CD4-positive, alpha-beta T cell treated with Interleukin-1 beta for 1 hour (primary cell): ENCODE results near the gene KIFC3.
"Not testable (repeated sequence)": the region's sequence is repeated elsewhere in the genome, so short reads cannot be mapped to it uniquely, and the experiment has no call there.

ENCODE experiments used
- DNase-seq, 2 donors: peaks; one replicate each; pipeline ENCODE4 v3.0.0-alpha.2; 2020 to 2022

The KIFC3 gene, protein sequence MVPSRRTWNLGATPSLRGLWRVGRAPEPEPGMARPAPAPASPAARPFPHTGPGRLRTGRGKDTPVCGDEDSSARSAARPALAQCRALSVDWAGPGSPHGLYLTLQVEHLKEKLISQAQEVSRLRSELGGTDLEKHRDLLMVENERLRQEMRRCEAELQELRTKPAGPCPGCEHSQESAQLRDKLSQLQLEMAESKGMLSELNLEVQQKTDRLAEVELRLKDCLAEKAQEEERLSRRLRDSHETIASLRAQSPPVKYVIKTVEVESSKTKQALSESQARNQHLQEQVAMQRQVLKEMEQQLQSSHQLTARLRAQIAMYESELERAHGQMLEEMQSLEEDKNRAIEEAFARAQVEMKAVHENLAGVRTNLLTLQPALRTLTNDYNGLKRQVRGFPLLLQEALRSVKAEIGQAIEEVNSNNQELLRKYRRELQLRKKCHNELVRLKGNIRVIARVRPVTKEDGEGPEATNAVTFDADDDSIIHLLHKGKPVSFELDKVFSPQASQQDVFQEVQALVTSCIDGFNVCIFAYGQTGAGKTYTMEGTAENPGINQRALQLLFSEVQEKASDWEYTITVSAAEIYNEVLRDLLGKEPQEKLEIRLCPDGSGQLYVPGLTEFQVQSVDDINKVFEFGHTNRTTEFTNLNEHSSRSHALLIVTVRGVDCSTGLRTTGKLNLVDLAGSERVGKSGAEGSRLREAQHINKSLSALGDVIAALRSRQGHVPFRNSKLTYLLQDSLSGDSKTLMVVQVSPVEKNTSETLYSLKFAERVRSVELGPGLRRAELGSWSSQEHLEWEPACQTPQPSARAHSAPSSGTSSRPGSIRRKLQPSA

DNA sequence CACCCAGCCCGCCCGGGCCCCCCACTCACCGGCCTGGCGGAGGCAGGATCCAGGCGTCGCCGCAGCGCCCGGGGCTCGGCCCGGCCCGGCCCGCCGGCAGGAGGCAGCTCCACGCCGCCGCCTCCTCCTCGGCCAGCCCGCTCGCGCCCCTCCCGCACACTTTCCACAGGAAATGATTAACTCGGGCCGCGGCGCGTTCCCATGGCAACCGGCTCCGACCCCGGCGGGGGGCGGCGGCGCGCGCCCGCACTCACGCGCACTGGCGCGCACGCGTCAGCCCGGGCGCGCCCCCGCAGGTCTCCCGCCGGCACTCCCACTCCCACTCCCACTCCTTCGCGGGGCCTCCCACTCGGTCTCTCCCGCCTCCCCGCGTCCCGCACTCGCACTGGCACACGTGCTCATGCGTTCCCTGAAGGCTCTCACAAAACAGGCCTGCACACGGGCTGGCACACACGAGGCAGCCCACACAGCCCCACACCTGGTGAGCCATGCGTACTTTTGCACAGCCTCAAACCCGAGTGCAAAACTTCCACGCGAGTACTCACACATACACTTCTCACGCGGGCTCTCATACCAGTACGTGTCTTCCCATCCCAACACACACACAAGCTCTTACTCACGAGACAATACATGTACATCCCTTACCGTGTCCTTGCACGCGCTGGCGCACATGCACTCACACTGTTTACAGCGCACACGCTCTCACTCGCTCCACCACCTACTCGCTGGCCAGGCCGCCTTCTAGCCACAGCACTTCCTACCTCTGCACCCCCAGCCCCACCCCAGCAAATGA lies at the start of gene KIFC3:
Gene KIFC3 (minus strand): TSS at position 151 of the 793 bp plus-strand sequence. CDS start 4,248 bp downstream, outside the sequence.
- peak; percentile 75 to 78 for DNase-seq

DNA sequence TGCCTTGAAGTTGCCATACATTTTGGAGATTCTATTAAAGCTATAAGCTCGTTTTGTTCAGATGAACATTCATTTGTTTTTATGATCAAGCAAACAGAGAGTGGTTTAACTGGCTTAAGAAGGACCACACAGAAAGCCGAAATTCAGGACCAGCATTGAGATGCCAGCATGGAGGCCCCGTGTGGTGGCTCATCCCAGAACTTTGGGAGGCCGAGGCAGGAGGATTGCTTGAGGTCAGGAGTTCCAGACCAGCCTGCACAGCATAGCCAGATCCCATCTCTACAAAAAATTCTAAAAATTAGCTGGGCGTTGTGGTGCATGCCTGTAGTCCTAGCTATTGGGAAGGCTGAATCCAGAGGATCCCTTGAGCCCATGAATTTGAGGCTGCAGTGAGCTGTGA lies 45.9 kb upstream of the KIFC3 start:
- no peak for DNase-seq

DNA sequence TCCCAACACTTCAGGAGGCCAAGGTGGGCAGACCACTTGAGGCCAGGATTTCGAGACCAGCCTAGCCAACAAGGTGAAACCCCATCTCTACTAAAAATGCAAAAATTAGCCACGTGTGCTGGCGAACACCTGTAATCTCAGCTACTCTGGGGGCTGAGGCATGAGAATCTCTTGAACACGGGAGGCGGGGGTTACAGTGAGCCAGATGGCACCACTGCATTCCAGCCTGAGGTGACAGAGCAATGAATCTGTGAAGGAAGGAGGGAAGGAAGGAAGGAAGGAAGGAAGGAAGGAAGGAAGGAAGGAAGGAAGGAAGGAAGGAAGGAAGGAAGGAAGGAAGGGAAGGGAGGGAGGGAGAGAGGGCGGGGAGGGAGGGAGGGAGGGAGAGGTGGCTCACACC lies 44.6 kb upstream of the KIFC3 start:
- DNase-seq, result not testable (repeated sequence)

DNA sequence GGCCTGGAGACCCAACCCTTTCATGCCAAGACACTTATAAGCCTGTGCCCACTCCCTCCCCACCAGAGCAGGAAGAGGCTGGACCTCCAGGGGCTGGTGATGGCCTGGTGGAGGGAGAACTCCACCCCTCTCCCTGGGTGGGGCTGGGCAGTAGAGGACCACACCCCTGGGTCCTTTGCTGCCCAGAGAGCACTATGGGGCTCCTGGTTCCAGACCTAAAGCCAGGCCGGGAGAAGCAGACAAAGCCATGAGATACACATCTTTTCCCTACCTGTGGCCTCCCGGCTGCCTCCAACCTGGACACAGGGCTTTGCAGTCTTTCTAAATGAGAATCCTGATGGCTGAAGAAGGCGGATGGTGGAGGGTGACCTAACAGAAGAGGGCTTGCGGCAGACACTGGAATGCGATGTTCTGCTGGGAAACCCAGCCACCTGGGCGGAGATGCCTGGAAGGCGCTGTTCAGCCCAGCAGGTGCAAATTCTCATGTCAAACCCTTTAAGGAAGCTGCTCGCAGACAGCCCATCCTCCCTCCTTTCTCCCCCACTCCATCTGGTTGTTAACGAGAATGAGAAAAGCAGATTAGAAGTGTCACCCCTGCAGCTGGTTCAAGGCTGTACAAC lies 43.9 kb upstream of the KIFC3 start:
- no peak for DNase-seq

DNA sequence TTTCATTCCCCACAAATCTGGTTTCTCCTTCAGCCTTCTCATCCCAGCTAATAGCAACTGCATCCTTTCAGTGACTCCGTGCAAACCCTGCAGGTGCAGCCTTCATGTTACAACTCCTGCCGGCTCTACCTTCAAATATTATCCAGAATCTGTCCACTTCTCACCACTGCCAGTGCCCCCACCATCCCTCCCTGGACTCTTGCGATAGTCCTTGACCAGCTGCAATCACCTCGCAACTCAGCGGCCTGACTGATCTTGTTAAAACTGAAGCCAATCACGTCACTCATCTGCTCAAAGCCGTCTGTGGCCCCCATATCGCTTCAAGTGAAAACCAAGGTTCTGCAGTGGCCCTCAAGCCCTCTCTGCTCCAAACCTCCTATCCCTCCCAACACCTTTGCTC lies 42.8 kb upstream of the KIFC3 start:
- DNase-seq, result no peak

DNA sequence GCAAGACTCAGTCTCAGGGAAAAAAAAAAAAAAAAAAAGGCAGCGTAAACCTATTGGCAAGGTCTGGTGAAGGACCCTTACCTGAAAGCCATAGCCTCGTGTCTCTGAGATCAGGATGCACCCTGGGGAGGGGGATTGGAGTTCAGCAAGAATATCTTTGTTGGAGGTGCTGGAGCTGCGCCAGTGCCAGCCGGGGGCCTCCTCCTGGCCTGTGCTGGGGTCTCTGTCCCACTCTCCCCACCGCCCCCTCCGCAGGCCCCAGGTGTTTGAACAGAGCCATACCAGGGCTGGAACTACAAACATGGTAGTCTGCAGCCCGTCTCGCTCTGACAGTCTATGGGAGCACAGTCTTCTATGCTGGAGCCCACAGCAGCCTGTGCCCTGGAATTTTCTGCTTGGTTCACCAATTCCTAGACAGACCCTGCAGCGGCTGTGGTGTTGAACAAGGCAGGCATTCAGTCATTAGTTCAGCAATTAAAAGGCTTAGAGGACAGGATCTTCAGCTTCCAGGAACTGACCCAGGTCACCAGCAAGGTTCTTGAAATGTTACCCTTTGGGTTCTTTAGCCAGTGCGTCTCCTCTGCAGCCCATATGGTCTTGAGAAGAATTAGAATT lies 42.2 kb upstream of the KIFC3 start:
- no peak for DNase-seq

DNA sequence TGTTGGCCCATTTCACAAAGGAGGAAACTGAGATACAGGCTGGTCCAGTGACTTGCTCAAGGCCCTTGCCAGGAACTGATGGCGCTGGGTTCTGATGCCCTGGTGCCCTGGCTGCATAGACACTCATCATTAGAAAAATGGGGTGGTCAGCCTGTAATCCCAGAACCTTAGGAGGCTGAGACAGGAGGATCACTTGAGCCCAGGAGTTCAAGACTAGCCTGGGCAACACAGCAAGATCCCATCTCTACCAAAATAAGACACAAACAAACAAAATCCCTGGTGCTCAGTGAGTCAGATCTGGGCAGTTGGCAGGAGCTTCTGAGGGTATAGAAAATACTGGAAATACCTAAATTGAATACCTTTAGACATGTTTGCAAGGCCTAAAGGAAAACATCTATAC lies 41.1 kb upstream of the KIFC3 start:
- no peak for DNase-seq

DNA sequence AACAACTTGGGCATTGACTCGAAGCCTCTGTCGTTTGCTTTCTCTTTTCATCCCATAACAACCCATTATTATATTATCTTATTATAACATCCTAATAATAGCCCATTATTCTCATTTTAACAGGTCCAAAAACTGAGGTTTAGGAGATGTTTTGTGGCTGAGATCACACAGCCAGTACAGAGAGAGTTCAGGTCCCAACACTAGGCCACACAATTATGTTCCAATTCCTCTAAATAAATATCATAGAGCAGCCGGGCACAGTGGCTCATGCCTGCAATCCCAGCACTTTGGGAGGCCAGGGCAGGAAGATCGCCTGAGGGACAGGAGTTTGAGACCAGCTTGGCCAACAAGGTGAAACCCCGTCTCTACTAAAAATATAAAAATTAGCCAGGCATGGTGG lies 40.3 kb upstream of the KIFC3 start:
- DNase-seq, result no peak

DNA sequence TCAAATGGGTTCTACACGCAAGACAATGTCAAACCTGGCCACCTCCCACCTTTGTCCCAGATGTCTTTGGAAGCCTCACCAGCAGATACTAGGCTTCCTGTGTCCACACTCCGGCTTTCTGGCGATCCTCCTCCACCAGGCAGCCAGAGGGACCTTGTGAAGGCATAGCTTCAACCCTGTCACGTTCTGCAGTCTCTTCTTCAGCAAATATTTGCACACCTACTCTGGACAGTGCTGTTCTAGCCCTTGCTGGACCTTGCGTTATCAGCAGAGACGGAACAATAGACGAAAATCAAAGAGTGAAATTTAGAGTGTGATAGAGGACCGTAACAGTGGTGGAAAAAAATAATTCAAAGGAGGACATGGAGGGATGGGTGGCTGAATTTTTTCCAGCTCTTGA lies 38.5 kb upstream of the KIFC3 start:
- DNase-seq, result no peak

DNA sequence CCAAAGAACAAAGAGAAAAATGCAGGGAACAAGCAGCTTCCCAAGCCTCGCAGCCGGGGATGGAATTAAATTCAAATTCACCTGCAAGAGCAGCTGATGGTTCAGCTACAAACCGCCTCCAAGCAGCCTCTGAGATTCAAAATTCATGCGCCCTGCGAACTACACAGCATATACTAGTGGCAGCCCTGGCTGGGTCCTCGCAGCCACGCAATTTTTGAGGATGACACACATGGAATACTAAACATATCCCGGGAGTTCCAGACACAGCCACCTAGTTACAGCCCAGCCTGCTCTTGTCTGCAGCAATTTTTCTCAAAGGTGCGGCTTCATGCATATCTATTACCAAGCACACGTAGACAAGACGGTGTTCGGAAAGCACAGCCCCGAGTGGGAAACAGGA lies 35.9 kb upstream of the KIFC3 start:
- DNase-seq, result no peak

DNA sequence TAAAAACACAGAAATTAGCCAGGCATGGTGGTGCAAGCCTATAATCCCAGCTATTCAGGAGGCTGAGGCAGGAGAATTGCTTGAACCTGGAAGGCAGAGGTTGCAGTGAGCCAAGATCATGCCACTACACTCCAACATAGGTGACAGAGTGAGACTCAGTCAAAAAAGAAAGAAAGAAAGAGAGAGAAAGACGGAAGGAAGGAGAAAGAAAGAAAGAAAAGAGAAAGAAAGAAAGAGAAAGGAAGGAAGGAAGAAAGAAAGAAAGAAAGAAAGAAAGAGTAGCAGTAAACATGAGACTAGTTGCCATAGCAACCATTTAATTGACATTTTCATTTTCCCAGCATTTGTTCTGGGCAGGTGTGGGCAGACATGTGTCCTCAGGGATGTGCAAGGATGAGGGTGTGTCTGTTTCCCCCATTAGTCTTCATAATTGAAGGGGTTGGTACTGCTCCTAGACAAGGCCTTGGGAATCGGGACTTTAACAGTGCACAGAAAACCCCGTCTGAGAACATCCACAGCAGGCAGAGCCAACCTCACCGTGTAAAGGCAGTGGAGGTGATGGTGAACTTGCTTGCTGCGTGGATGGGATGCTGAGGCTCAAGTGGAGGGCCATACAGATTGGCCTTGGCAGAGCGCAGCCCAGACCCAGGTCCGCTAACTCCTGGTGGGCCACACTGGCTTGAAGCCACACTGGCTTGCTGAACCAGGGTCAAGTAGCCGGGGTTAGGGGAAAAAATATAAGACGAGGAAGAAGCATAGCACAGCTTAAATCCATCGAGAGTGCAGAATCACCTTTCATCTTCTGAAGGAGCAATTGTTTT lies 35.2 kb upstream of the KIFC3 start:
- no peak for DNase-seq

DNA sequence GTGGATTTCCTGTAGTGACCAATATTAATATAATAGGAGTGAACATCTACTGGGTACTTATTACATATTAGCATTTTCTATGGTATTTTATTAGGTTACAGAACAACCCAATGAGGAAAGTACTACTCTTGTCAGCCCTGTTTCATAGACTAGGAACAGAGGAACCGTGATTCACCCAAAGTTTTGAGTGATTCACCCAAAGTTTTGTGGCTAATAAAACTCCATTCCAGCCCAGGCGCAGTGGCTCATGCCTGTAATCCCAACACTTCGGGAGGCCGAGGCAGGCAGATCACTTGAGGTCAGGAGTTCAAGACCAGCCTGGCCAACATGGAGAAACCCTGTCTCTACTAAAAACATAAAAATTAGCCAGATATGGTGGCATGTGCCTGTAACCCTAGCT lies 33.1 kb upstream of the KIFC3 start:
- DNase-seq, result not testable (repeated sequence)

DNA sequence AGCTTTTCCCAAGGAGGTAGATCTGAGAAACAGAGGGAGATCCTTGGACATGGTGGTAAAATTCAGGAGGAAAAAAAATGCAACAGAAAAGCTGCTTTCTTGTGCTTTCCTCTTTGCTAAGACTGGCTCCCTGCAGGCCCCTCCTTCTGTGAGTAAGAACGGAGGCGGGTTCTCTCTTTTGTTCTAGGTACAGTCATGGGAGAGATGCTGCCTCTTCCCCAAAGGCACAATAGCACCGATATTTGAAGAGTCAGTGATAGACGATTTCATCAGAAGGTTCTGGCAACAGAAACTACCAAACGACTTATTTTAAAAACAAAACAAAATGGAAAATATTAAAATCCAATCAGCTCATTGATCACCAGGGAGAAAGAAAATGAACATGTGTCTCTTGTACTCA lies 32.6 kb upstream of the KIFC3 start:
- DNase-seq, result no peak

DNA sequence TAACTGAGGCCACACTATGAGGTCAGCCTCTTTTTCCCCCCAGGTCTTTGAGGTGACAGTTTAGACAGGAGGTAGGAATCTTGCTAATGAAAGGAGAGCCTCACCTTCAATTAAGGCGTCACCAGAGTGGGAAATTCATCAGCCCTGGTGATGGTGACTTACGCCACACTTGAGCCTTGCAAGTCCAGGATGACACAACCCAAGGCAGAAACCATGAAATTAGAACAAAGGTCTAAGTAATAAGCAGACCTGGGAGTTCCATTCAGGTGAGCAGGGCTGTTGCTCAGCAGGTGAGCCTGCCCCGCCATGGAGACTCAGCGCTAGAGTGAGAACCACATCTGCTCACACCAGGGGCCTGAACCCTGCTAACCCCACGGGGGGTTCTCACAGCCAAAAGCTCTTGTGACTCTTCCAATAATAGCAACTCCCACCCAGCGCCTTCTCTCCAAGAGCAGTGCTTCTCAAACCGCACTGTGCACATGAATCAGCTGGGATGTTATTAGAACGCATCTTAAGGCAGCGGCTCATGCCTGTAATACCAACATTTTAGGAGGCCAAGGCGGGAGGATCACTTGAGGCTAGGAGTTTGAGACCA lies 28.7 kb upstream of the KIFC3 start:
- DNase-seq, result no peak

DNA sequence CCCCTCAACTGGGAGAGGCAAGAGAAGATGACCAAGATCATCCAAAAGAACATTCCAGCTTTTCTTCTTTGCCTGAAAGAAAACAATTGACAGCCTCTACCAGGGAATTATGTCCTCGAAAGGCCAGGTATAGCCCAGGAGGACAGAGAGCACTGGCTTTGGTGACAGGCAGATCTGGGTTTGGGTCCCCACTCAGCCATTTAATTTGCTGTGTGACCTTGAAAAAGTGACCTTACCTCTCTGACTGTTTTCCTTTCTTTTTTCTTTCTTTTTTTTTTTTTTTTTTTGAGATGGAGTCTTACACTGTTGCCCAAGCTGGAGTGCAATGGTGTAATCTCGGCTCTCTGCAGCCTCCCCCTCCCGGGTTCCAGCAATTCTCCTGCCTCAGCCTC lies 27.7 kb upstream of the KIFC3 start:
- no peak for DNase-seq

DNA sequence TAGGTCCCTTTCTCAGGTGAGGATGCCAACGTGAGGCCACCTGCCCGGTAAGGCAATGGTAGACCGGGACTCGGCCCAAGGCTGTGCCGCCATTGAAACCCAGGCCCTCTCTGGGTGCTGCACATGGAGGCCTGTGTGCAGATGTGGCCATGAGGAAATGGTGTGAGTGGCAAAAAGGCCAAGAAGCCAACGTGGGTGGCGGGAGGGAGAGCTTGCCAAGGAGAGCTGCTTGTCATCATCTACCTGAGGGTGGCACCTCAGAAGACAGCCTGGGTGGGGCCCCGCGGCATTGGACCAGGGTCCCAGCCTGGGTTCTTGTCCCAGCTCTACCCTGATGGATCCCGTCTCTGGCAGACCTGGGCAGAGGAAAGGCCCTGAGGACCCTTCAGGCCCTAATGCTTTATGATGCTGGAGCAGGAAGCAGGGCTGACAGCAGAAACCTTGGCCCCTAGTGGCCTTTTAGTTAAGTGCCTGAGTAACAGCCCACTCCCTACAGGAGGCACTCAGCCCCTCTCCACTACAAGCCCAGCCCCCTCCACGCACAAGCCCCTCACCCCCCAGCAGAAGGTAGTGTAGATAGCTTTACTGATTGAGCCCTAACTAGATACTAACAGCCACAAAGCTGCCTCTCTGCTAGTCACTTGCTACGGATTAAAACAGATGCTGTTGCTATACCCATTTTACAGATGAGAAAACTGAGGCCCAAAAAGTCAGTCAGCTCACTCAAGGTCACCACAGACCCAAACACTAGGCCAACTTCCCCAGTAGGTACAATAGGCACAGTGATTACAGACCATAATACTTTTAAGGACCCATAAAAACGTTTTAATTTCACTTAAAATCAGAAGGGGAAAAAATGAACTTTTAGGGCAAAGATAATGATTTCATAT lies 26.2 kb upstream of the KIFC3 start:
- no peak for DNase-seq

DNA sequence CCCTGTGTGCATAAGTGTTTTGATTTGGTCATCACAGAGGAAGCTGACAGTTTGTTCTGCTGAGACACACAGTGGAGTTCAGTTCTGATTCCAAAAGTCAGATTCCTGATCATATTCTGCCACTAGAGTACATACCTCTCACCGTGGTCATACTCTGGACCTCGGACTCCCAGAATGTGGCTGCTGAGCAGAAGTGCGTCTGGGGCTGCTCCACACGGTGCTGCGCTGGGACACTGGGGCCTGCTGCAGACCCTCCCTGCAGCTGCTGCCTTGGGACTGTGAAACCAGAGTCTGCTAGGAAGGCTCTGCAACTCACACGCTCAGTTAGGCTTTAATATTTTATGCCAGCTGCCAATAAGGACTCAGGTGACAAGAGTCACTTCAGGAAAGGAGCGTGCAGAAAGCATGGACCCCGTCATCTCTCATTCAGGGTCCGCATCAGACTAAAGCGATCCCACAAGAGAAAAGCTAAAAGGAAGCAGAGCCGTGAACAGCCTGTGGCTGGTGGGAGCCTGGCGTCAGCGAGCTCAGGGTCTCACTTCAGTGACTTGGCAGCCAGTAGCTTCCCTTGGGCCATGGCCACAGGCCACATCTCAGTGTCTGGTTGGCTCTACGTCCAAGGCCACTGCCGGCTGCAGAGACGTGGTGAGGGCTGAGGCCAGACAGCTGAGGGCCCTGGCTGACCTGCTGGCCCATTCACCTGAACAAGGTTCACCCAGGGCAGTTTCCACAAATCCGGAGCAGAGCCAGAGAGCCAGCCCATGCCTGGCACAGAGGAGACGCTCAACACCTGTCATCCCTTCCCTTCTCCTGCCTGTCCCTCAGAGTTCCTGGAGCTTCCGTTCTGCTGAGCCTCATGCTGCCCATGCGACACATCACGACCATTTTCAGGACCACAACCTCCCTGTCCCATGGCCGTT lies 24.7 kb upstream of the KIFC3 start:
- no peak for DNase-seq

DNA sequence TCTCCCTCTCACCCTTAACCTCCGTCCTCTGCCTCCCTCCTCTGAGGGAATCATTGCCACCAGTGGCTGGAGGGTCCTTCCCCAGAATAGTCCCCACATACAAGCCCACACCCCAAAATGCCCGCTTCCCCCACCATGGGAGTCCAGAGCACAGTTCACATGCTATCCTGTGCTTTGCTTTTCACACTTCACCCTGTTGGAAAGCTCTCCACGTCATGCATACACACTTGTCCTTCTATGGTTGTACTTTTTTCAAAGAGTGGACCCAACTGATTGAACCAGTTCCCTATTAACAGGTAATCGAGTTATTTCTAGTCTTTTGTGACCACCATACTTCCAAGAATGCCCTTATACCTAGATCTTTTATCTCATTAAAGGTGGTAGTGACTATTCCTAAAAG lies 23.8 kb upstream of the KIFC3 start:
- DNase-seq, result no peak
